GM19372 (cell line): Measurements from ENCODE around the gene OR2V2.
"Not testable (repeated sequence)": the region's sequence is repeated elsewhere in the genome, so short reads cannot be mapped to it uniquely, and the experiment has no call there.

ENCODE experiments used
- ATAC-seq: cut with Tn5 transposase; IDR thresholded peaks from one replicate; pipeline ENCODE4 v1.9.1; 2021; ENCODE audit warnings: mild to moderate bottlenecking, low read depth, moderate library complexity; ENCODE audit not compliant: unreplicated experiment

OR2V2 gene

DNA sequence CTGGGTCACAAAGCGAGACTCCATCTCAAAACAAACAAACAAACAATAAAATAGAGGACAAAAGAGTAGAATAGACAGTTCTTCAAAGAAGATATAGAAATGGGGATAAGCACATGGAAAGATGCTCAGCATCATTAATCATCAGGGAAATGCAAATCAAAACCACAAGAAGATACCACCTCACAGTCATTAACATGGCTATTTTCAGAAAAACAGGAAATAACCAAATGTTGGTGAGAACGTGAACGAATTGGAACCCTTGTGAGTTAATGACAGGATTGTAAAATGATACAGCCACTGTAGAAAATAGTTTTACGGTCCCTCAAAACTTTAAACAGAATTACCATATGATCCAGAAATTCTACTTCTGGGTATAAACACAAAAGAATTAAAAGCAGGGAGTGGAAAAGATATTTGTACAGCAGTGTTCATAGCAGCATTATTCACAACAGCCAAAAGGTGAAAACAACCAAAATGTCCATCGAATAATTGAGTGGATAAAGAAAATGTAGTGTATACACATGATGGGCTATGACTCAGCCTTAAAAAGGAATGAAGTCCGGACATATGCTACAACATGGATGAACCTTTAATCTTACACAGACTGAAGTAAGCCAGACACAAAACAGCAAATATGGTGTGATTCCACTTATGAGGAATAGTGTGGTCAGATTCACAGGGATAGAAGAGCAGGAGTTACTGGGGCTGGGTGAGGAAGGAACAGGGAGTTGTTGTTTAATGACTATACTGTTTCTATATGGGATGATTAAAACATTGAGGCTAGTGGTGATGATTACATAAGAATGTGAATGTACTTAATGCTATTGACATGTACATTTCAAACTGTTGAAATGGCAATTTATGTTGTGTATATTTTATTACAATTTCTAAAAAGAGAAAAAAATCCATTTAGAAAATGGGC, 19.7 kb downstream of the OR2V2 start:
- no peak for ATAC-seq

DNA sequence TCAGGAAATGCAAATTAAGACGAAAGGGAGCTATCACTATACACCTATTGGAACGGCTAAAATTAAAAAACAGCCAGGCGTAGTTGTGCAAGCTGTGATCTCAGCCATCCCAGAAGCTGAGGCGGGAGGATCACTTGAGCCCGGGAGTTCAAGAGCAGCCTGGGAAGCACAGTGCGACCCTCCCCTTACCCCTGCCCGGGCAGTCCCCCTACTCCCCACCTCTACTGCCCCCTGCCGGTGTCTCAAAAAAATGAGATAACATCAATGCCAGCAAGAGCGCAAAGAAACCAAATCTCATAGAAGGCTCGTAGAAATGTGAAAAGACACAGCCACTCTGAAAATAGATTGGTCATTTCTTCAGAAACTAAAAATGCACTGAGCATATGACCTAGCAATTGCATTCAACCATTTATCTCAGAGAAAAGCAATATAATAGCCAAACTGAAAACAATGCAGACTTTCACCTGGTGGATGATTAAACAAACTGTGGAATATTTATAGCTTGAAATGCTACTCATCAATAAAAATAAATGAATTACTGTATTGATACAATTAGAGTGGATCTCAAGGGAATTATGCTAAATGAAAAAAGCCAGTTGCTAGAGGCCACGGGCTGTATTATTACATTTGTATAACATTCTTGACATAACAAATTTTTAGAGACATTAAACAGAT, 20.6 kb downstream of the OR2V2 start:
- no peak for ATAC-seq

DNA sequence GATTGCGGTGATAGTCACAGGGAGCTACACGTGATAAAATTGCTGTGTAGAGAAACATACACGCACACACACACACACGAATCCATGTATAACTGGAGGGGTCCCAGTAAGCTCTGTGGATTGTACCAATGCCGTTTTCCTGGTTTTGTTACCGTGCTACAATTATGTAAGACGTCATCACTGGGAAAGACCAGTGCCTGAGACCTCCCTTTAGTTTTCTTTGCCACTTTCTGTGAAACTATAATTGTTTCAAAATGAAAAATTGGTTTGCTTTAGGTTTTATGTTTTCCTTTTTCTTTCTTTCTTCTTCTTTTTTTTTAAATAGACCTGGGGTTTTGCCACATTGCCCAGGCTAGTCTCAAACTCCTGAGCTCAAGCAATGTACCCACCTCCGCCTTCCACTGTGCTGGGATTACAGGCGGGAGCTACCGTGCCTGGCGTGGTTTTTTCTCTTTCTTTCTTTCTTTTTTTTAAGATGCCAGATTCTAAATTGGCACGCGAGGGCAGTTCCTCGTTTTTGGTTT, 21.3 kb downstream of the OR2V2 start:
- no peak for ATAC-seq

DNA sequence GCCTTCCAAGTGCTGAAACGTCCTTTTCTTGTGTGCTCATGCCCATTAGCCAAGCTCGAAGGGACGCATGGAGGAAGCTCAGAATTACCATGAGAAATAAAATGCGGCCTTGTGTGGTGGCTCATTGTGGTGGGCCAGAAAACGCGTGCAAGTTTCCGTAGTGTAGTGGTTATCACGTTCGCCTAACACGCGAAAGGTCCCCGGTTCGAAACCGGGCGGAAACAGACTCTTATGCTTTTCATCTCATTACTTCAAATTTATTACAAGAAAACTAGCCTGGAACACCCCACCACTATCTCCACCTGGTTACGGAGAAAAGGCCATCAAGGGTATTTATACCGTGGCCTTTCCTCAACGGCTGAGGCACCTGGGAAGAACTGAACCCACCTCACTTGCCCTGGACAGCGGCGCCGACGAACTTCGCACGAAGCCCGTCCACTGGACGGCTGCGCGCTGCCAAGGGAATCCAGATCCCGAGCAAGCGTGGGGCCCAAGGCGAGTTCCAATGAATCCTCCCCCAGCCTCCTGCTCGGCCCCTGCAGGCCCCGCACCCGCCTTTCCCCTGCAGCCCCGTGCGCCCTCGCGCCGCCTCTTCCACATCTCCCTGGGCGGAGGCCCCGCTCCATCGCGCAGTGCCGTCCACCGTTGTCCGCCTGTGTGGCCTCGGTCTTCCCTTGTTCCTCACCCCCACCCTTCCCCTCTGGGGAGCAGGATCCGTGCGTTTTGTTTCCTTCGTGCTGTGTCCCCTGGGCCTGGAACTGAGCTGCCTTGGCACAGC, 22.3 kb downstream of the OR2V2 start:
- not testable (repeated sequence) for ATAC-seq

DNA sequence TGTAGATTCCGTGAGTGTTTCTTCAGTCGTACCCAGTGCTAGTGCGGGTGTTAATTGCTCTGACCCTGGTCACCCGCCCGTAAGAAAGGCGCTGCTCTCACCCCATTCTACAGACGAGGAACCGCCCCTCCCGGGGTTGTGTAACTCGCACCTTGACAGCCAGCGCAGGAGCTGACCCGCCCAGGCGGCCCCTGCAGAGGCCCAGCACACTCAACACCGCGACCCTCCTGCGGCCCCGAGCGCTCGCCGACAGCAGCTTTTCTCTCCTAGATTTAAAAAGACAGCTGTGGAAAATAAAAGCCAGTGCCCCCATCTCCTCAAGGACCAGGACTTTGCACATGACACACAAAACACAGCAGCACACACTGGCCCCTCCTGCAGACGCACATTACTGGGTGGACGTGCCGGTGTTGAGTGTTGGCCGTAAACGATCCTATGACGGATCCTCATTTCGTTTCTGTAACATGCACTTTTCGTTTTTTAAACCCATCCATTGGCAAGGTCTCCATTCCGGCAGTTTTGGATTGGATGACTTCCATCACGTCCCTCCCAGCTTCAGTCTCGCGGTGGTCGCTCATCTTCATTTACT, 22.9 kb downstream of the OR2V2 start:
- no peak for ATAC-seq

DNA sequence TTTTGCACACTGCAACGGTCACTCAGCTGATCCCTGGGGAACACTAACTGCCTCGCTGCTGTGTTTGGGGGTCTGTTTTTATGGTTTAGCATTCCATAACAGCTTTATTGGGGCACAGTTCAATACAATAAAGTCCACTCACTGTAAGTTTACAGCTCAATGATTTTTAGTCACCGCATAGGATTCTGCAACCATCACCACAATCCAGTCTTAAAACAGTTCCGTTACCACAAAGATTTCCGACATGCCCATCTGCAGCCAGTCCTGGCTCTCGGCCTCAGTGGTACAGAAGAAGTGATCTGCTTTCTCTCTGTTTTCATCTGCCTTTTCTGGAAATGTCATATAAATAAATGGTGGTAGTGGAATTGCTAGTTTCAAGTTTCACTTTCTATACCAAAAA, 23.6 kb downstream of the OR2V2 start:
- ATAC-seq: no peak

DNA sequence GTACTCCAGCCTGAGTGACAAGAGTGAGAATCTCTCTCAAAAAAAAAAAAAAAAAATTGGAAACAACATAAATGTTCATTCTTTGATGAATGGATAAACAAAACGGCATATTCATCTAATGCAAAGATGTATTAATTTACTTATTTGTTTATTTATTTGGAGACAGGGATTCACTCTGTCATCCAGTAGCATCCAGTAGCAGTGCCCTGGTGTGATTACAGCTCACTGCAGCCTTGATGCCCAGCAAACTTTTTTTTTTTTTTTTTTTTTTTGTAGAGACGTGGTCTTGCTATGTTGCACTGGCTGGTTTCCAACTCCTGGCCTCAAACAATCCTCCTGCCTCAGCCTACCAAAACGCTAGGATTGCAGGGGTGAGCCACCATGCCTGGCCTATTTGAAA, 24.4 kb downstream of the OR2V2 start:
- ATAC-seq: no peak

DNA sequence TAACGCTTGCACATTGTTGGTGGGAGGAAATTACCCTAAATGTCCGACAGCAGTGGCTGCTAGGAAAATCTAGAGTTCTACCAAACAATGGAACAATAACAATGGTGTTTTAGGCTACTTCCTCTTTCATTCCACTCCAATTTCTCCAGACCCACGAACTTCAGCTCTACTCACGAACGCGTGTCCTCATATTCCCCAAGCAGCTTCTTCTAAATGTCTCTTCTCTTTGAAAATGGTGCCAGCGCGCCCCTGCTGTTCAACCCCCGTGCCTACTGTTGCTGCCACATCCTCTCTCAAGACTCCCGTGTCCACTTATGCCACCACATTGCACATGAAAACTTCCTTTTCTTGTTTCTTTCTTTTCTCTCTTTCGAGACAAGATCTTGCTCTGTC, 25.6 kb downstream of the OR2V2 start:
- no peak for ATAC-seq

DNA sequence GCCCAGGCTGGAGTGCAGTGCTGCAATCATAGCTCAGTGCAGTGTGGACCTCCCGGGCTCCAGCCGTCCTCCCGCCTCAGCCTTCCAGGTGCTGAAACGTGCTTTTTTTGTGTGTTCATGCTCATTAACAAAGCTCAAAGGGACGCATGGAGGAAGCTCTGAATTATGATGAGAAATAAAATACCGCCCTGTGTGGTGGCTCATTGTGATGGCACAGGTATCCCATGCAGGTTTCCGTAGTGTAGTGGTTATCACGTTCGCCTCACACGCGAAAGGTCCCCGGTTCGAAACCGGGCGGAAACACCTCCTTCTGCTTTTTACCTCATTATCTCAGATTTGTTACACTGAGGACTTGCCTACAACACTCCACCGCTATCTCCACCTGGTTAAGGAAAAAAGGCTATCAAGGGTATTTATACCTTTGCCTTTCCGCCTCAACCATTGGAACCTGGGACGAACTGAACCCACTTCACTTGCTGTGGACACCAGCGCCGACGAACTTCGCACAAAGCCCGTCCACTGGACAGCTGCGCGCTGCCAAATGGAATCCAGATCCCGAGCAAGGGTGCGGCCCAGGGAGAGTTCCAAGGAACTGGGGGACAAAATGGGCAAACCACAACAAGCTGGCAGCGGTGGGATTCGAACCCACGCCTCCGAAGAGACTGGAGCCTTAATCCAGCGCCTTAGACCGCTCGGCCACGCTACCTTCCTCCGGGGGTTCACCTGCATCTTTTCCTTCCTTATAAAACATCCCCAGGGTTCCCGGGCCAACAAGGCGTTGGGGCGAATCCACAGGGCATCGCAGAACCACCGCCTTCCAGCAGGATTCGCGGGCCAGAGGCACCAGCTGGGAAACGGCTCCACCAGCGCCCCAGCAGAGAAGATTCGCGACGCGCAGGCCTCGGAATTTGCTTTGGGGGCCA, 26.3 kb downstream of the OR2V2 start:
- ATAC-seq: peak; percentile 58

DNA sequence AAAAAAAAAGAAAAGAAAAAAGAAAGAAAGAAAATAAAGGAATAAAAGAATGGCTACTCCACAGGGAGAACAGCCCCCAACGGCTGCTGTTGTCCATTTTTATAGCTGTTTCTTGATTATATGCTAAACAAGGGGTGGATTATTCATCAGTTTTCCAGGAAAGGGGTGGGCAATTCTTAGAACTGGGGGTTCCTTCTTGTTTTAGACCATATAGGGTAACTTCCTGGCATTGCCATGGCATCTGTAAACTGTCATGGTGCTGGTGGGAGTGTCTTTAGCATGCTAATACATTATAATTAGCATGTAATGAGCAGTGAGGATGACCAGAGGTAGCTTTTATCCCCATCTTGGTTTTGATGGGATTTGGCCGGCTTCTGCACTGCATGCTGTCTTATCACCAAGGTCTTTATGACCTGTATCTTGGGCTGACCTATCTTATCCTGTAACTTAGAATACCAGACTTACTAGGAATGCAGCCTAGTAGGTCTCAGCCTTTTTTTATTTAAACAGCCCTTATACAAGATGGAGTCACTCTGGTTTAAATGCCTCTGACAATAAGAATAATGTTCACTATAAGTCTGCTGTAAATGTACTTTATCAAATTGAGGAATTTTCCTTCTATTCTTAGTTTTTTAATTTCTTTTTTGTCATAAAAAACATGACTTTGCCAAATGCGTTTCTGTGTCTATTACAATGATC, 29.0 kb downstream of the OR2V2 start:
- ATAC-seq: no peak

DNA sequence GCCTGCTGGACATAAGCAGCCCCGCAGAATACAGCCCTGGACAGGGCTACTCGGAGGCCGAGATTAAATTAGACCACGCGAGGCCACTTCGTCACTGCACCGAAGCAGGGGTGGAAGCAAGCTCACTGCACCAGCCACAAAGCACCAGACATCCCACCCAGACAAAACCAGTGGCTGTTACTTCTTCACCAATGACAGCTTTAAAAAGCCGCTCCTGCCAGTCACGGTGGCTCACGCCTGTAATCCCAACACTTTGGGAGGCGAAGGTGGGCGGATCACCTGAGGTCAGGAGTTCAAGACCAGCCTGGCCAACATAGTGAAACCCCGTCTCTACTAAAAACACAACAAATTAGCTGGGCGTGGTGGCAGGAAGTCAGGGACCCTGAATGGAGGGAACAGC, 30.2 kb downstream of the OR2V2 start:
- ATAC-seq: not testable (repeated sequence)

DNA sequence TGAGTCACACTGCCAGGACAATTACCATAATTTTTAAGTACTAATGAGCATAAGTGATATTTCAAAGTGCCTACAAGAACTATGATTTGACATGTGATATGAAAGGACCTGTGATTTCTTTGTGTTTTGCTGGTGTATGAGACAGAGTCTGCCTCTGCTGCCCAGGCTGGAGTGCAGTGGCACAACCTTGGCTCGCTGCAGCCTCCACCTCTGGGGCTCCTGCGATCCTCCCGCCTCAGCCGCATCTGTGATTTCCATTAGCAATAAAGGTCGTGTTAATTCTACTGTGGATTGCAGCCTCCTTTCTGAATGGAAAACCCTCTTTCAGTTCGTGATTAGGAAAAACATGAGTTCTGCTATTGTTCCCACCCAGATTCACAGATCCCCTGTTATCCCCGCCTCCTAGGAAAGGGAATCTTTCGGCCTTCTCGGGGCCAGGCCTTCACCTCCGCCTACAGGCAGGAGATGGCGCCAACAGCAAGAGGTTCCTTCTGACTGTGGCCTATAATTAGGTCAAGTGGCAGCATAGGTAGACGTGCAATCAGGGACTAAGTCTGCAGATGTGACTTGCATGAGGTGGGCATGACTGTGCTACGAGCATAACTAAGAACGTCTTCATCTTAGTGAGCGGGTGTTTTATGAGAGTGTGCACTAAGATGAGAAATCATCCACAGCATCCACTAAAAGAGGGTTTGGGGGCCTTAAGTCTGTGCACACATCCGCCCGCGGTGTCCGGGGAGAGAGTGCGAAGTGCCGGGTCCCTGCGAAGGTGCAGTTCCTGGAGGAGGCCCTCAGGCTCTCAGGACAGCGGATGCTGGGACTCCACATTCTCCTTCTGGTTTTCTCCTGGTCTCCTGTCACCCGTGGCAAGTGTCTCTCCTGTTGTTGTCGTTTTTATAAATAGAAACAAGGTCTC, 34.5 kb downstream of the OR2V2 start:
- peak; percentile 54 for ATAC-seq

DNA sequence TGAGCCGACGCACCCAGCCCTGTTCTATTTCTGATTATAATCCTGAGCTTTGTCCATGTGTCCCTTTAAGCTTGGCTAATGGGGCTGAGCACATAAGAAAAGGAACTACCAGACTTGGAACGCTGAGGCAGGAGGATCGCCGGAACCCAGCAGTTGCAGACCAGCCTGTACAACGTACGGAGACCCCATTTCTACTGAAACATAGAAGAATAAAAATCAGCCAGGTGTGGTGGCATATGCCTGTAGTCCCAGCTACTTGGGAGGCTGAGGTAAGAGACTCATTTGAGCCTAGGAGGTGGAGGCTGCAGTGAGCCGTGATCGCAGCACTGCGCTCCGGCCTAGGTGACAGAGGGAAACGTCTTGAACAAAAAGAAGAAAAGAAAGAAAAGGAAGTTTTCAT, 35.3 kb downstream of the OR2V2 start:
- ATAC-seq: no peak

DNA sequence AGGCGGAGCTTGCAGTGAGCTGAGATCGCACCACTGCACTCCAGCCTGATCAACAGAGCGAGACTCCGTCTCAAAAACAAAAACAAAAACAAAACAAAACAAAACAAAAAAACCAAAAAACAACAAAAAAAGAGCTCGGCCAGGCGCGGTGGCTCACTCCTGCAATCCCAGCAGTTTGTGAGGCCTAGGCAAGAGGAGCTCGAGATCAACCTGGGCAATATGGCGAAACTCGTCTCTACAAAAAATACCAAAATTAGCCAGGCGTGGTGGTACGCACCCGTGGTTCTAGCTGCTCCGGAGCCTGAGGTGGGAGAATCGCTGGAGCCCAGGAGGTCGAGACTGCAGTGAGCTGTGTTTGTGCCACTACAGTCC, 37.4 kb downstream of the OR2V2 start:
- no peak for ATAC-seq

DNA sequence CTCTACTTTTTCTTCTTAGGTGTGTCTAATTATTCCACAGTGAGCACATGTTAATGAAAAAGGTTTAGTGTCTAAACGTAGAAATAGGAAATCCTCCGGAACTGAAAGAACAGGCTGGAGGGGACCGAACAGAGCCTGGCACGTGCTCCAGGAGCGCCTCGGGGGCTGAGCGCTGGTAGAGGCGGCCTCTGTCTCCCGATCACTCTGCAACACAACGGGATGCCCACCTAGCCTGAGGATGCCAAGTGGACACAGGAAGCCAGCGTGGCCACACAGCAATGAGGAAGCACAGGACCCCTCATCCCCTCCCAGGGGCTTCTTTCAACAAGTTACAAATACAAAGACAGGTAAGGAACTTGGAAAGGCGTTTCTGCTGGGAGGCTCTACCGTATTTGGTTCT, 38.2 kb downstream of the OR2V2 start:
- no peak for ATAC-seq

DNA sequence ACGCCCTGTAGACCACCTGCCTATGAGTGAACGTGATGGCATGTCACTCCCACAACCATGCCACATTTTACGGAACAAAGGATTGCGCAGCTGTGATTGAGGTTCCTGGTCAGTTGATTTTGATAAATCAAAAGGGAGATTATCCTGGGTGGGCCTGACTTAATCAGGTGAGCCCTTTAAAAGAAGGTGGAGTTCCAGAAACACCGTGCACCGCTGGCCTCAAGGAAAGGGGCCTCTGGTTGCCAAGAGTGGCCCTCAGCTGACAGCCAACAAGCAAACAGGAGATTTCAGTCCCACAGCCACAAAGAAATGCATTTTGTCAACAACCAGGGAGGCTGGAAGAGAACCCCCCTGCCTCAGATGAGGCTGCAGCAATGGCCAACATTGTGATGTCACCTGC, 38.6 kb downstream of the OR2V2 start:
- no peak for ATAC-seq

DNA sequence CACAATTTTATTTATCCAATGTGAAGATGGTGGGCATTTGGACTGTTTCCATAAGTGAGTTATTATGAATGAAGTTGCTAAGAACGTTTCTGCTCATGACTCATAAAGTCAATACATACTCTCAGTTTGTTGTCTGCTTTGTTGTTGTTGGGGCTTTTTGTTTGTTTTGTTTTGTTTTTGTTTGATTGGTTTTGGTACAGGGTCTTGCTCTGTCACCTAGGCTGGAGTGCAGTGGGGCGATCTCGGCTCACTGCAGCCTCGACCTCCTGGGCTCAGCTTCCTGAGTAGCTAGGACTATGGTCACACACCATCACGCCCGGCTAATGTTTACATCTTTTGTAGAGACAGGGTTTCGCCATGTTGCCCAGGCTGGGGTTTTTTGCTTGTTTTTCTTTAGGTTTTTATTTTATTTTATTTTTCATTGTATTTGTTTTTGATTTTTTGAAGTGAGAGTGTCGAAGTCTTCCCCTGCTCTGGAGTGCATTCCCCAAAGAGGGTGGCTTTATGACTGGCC, 39.7 kb downstream of the OR2V2 start:
- ATAC-seq: no peak
